Keratinocyte (primary cell): Measurements from ENCODE around the gene CD4. TPM values are rescaled to one million over a fixed set of nuclear protein-coding genes. Genes with fewer than 3 reads are reported as not detected.

Source experiments
- DNase-seq: peaks from one replicate; pipeline ENCODE4 v3.0.0-alpha.2; 2011; ENCODE audit warnings: low read depth, missing footprints, low spot score
- FAIRE-seq: peaks from 2 replicates; lab custom pipeline; 2011; peaks lifted over from hg19 to GRCh38; lab: Jason Lieb, UNC
- H2AFZ ChIP-seq: 2 replicates; pipeline ENCODE4 v1.6.0; 2012; ENCODE audit warnings: low read length, control low read depth, inconsistent platforms; ENCODE audit not compliant: control insufficient read depth
- H3K27ac ChIP-seq: 2 replicates; pipeline ENCODE4 v1.5.1; 2011; ENCODE audit warnings: low read length; ENCODE audit not compliant: control insufficient read depth, insufficient read depth
- H3K27me3 ChIP-seq: 3 replicates; pipeline ENCODE4 v1.6.0; 2011; ENCODE audit warnings: low read length; ENCODE audit not compliant: control insufficient read depth, insufficient read depth; ENCODE audit errors: extremely low read depth
- H3K36me3 ChIP-seq, 2 experiments: 2 replicates in 1 of 2; 3 replicates in 1 of 2; pipeline ENCODE4 v1.5.1; 2011; ENCODE audit warnings: low read length in 2 of 2, mild to moderate bottlenecking in 1 of 2; ENCODE audit not compliant: control insufficient read depth in 2 of 2, insufficient read depth in 2 of 2; ENCODE audit errors: extremely low read depth in 1 of 2
- H3K4me1 ChIP-seq: 3 replicates; pipeline ENCODE4 v1.5.1; 2011; ENCODE audit warnings: low read length; ENCODE audit not compliant: control insufficient read depth, insufficient read depth; ENCODE audit errors: extremely low read depth
- H3K4me2 ChIP-seq: 3 replicates; pipeline ENCODE4 v1.6.0; 2011; ENCODE audit warnings: low read depth, low read length; ENCODE audit not compliant: control insufficient read depth, insufficient read depth; ENCODE audit errors: extremely low read depth
- H3K4me3 ChIP-seq, 3 experiments: fragments of 200-600 bp in 1 of 3; sonication (generic) in 1 of 3; 2 replicates in 2 of 3; 3 replicates in 1 of 3; pipeline ENCODE4 v1.5.1; 2011 to 2016; ENCODE audit warnings: low read length in 3 of 3, mild to moderate bottlenecking in 3 of 3, control low read depth in 2 of 3, inconsistent platforms in 1 of 3, low read depth in 1 of 3, mixed read lengths in 1 of 3, mixed run types in 1 of 3, moderate library complexity in 1 of 3; ENCODE audit not compliant: control insufficient read depth in 2 of 3, insufficient read depth in 2 of 3; ENCODE audit errors: extremely low read depth in 1 of 3
- H3K79me2 ChIP-seq: 2 replicates; pipeline ENCODE4 v1.6.0; 2012; ENCODE audit warnings: low read length; ENCODE audit not compliant: control insufficient read depth, insufficient read depth
- H3K9ac ChIP-seq: 3 replicates; pipeline ENCODE4 v1.6.0; 2011; ENCODE audit warnings: low read length; ENCODE audit not compliant: control insufficient read depth, insufficient read depth; ENCODE audit errors: extremely low read depth
- H3K9me1 ChIP-seq: 3 replicates; pipeline ENCODE4 v1.6.0; 2011; ENCODE audit warnings: low read length; ENCODE audit not compliant: control insufficient read depth, insufficient read depth; ENCODE audit errors: extremely low read depth
- H3K9me3 ChIP-seq: 2 replicates; pipeline ENCODE4 v1.5.1; 2012; ENCODE audit warnings: low read depth, low read length; ENCODE audit not compliant: control insufficient read depth
- H4K20me1 ChIP-seq: 3 replicates; pipeline ENCODE4 v1.6.0; 2011; ENCODE audit warnings: low read length; ENCODE audit not compliant: control insufficient read depth, insufficient read depth; ENCODE audit errors: extremely low read depth
- CTCF ChIP-seq, 3 experiments: IDR thresholded peaks in 1 of 3; conservative IDR thresholded peaks in 1 of 3; optimal IDR thresholded peaks in 1 of 3; 2 replicates in 2 of 3; 3 replicates in 1 of 3; pipeline versions ENCODE3 to v1.5.1; 2011; ENCODE audit warnings: low read length in 3 of 3, mild to moderate bottlenecking in 3 of 3, moderate library complexity in 2 of 3, control low read depth in 1 of 3, inconsistent platforms in 1 of 3; ENCODE audit not compliant: insufficient read depth in 2 of 3; ENCODE audit errors: extremely low read depth in 1 of 3
- EZH2 ChIP-seq: IDR thresholded peaks from one replicate; pipeline ENCODE4 v1.6.1; 2012; ENCODE audit warnings: inconsistent platforms, mild to moderate bottlenecking, low read length, moderate library complexity
- dilution Hi-C: fragments of 300-500 bp; cut with MboI; formaldehyde crosslinking; loops from one replicate; pipeline ENCODE4 v1.7.0; 2020; ENCODE audit warnings: low sequenced_read_pairs; ENCODE audit not compliant: extremely low pct_ligation_motif_present
- polyA plus RNA-seq, 5 experiments: library from polyadenylated mRNA; depleted of rRNA in 3 of 5; stranded (reverse) in 3 of 5; stranded (forward) in 1 of 5; unstranded in 1 of 5; fragments of >200 nt; gene quantifications; 1 replicate in 1 of 5; 2 replicates in 3 of 5; 3 replicates in 1 of 5; pipeline versions ENCODE4 v1.2.1 to v1.2.3, GENCODE V29; 2011 to 2012; ENCODE audit warnings: missing spikeins in 2 of 5, low read depth in 1 of 5, low replicate concordance in 1 of 5

CD4 gene
- polyA plus RNA-seq, 1 donor (not counting 4 experiments of a cell fraction or from before 2014, with no cell fraction given) = 0.01 TPM

DNA sequence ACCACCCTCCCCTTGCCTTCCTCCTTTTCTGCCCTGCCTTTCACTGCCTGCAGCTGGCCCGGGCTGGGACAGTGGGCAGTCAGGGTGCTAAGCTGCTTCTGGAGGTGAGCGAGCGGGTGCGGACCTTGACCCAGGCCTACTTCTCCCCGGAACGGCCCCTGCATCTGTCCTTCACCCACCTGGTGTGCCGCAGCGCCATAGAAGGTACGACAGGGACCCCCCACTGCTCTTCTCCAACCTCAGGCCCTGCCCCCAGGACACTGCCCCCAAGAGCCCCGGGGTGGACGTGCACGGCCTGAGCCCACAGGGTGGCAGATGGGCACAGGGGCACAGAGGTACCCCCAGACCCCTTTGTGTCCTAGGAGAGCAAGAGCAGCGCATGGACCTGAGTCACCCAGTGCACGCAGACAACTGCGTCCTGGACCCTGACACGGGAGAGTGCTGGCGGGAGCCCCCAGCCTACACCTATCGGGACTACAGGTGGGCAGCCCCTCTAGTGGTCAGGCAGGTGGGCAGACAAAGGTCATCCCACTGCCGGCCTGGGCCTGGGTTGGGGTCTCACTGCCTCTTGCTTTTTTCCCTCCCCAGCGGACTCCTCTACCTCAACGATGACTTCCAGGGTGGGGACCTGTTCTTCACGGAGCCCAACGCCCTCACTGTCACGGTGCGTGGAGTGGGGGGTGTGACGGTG lies 48.2 kb downstream of the CD4 start:
- no peaks in the 10 kb centered on the region for H3K9me1 ChIP-seq
- H3K4me3 ChIP-seq = no peak overlapping the region
- H3K4me2 ChIP-seq = no peak overlapping the region
- H3K9me3 ChIP-seq = no peaks in the 10 kb centered on the region
- no peak overlapping the region for H2AFZ ChIP-seq
- H4K20me1 ChIP-seq = peaks cover 2% of the 10 kb centered on the region
- no peak for DNase-seq
- no peak overlapping the region for H3K9ac ChIP-seq
- peaks cover 0 to 4% of the 10 kb centered on the region in 2 experiments for H3K36me3 ChIP-seq
- no peaks in the 10 kb centered on the region for H3K79me2 ChIP-seq
- dilution Hi-C loops = no loop called here
- H3K27ac ChIP-seq = no peak overlapping the region
- H3K4me1 ChIP-seq = no peaks in the 10 kb centered on the region
- H3K27me3 ChIP-seq = no peaks in the 10 kb centered on the region
- TF ChIP-seq CTCF (optimal IDR thresholded peaks at IDR 0.05 in 1 of 3, IDR thresholded peaks at IDR 0.05 in 1 of 3, conservative IDR thresholded peaks at IDR 0.05 in 1 of 3; ENCODE audit: extremely low read depth in 1 of 3, insufficient read depth in 2 of 3, low read length in 3 of 3) (no peak), EZH2 (no peak)
- FAIRE-seq = no peak

DNA sequence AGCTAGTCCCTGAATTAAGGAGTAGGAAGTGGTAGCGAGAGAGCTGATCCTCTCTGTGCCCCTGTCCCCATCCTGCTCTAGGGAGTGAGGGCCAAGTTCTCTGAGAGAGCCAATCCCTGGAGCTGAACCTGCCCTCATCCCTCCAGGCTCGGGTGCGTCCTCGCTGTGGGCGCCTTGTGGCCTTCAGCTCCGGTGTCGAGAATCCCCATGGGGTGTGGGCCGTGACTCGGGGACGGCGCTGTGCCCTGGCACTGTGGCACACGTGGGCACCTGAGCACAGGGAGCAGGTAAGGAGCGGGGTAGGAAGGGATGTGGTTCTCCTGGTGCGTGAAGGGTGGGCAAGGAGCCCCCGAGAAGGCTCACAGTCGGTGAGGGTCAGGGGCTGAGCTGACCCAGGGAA lies 49.5 kb downstream of the CD4 start:
- no peak overlapping the region for H3K9ac ChIP-seq
- no peak overlapping the region for H3K27ac ChIP-seq
- no peaks in the 10 kb centered on the region for H3K4me1 ChIP-seq
- H3K36me3 ChIP-seq = peaks cover 0 to 4% of the 10 kb centered on the region in 2 experiments
- H2AFZ ChIP-seq = no peak overlapping the region
- no peaks in the 10 kb centered on the region for H3K79me2 ChIP-seq
- H3K4me2 ChIP-seq = no peak overlapping the region
- no peak for DNase-seq
- dilution Hi-C loops = no loop called here
- no peak for FAIRE-seq
- no peaks in the 10 kb centered on the region for H3K9me3 ChIP-seq
- no peaks in the 10 kb centered on the region for H3K27me3 ChIP-seq
- H4K20me1 ChIP-seq = peaks cover 2% of the 10 kb centered on the region
- H3K4me3 ChIP-seq = no peak overlapping the region
- H3K9me1 ChIP-seq = no peaks in the 10 kb centered on the region
- TF ChIP-seq EZH2 (no peak), CTCF (optimal IDR thresholded peaks at IDR 0.05 in 1 of 3, IDR thresholded peaks at IDR 0.05 in 1 of 3, conservative IDR thresholded peaks at IDR 0.05 in 1 of 3; ENCODE audit: extremely low read depth in 1 of 3, insufficient read depth in 2 of 3, low read length in 3 of 3) (no peak)
